ENCODE results near the gene ATP5PF.
A peak's percentile ranks its signal among the peaks of the same experiment; 100 is the strongest.
"Not testable (repeated sequence)": the region's sequence is repeated elsewhere in the genome, so short reads cannot be mapped to it uniquely, and the experiment has no call there.

Gene ATP5PF

DNA sequence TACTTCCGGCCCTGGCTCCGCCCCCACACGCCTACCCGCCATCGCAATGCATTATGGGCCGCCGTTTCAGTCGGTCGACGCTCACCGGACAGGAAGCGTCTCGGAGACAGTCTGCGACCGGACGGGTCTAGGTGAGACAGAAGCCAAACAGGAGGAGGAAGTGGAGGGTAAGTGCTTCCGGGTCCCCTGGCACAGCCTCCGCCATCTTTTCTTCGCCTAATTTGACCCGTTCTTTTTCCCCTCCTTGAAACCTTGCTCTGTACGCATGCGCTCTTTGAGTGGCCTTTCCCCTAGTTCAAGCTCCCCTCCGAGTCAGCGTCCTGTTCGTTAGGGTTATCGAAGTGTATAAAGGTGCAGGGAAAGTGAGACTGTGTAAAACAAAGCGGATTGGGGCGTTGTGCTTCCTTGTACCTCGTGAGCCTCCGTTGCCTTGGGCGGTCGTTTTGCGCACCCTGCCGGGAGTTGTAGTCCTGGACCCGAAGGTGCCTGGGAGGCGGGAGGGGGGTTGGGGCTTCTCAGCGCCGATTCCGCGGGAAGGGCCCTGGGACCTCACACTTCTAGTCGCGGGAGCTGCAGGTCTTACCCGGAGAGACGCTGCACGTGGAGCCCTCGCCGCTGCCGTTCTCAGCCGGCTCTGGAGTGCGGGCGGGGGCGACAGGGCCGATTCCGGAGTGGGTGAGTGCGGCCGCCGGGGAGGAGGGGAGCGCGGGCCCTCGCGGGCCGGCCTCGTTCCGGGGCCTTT lies at the start of gene ATP5PF, which contains the start of gene GABPA:
TSS of gene ATP5PF (minus strand) at position 1 of the 742 bp plus-strand sequence. CDS start 5,110 bp downstream, outside the sequence.
TSS of gene GABPA (plus strand) at position 69 of the 742 bp plus-strand sequence. CDS start 6,627 bp downstream, outside the sequence.
- DNase-seq (ENCODE audit: low spot score) = peak; percentile 95

GRCh38 chr21:25778126-25778875 lies 43.6 kb upstream of the ATP5PF start:
- DNase-seq (ENCODE audit: low spot score) = not testable (repeated sequence)

- DNase-seq (ENCODE audit: low spot score) = no peak
Measured at GRCh38 chr21:25776440-25776839, 41.7 kb upstream of the ATP5PF start.

- no peak for DNase-seq (ENCODE audit: low spot score)
Measured at GRCh38 chr21:25772686-25773085, 38.0 kb upstream of the ATP5PF start.

GRCh38 chr21:25767921-25768320 lies 33.2 kb upstream of the ATP5PF start:
- no peak for DNase-seq (ENCODE audit: low spot score)

DNA sequence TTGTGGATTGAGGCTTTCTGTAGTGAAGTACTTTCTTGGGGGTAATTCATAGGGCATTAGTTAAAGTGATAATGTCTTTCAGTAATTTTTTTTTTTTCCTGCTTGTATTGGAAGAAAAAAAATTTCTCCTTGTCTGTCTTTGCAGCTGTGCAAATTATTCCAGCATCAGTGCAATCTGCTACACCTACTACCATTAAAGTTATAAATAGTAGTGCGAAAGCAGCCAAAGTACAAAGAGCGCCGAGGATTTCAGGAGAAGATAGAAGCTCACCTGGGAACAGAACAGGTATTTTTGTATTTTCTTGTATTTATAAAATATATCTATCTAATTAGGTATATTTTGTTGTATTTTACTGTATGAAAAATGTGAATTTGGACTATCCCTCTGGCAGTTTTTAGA lies 29.4 kb upstream of the ATP5PF start:
- no peak for DNase-seq (ENCODE audit: low spot score)

DNA sequence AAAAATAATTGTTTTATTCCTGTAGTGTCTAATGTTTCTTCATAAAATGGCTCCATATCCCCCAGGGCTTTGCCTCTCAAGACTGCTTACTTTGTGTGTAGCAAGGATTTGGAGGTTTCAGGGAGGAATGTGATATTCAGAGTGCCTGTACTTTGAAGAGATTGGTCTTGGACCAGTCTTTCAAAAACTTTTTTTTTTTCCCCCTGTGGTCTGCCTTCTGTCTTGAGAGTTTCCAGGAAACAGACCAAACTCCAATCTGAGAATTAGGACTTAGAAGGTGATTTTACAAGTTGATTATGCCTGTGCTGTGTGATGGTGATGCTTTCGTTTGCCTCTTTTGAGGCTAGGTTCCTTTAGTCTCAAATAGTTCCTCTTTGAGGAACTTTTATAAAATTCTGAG lies 26.0 kb upstream of the ATP5PF start:
- DNase-seq (ENCODE audit: low spot score) = no peak

- DNase-seq (ENCODE audit: low spot score) = no peak
Measured at GRCh38 chr21:25760061-25760460, 25.4 kb upstream of the ATP5PF start.

GRCh38 chr21:25759573-25759972 lies 24.9 kb upstream of the ATP5PF start:
- no peak for DNase-seq (ENCODE audit: low spot score)

DNA sequence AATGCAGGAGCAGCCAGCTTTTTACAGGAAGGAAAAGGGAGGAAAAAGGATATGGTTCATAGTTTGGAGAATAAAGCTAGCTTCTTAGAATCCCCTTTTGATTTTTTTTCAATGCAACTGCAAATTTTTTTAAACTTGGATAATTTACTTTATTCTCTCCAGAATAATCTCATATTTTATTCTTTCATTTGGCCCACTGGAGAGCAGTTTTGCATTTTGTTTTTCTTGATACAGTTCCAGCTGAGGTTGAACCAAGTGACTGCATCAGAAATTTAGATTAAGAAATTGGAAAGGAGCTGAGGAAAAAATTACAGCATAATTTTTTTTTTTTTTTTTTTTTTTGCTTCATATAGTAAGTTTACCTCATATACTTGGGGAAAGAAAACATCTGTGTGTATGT lies 22.8 kb upstream of the ATP5PF start:
- no peak for DNase-seq (ENCODE audit: low spot score)

DNA sequence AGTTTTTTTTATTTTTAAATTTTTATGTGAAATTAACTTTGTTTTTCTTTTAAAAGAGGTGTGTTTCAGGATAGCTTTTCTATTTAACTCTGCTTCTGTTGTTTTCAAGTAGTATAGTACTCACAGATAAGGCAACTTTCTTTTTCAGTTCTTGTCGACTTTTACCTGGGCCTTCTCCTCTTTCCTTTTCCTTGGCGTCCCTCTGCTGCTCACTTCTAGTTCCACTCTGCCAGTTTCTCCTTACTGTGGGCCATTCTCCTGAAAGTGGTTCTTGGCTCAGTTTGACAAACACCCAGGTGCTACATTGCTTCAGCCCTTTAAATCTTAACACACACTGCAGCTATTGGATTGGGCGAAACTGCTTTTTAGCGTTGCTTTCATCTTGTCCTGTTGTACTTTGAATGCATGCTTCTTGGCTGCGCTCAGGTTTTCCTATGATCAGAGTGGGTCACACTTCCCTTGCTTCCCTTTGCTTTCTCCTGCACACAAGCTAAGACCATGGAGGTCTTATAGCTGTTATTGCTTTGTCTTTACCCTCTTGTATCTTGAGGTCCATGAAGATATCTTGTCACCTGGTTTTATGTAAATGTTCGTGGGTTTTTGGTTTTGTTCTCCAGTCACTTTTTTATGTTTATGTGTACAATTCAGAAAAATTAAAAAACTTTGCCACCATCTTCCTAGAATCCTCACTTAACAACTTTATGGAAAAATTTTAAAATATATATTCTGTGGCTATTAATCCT lies 21.7 kb upstream of the ATP5PF start:
- no peak for DNase-seq (ENCODE audit: low spot score)

DNA sequence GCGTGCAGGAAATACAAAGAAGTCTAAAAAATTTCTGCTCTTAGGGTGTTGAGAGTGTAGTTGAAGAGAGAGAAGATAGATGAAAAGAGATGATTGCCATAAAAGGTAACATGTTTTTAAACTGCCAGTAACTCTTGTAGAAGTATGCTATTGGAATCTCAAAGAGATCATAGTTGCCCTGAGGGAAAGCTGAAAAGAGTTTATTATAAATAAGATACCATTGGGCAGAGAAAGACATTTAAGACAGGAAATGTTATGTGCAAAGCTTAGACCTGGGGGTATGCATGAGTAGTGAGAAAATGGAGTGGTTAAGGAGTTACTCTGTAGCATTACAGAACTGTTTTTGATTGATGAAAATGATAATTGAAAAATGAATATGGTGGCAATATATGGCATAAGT lies 17.7 kb upstream of the ATP5PF start:
- DNase-seq (ENCODE audit: low spot score) = no peak

GRCh38 chr21:25750085-25750484 lies 15.4 kb upstream of the ATP5PF start:
- no peak for DNase-seq (ENCODE audit: low spot score)

GRCh38 chr21:25744854-25745253 lies 10.2 kb upstream of the ATP5PF start:
- DNase-seq (ENCODE audit: low spot score) = no peak

- no peak for DNase-seq (ENCODE audit: low spot score)
Measured at GRCh38 chr21:25742900-25743299, 8.2 kb upstream of the ATP5PF start.

DNA sequence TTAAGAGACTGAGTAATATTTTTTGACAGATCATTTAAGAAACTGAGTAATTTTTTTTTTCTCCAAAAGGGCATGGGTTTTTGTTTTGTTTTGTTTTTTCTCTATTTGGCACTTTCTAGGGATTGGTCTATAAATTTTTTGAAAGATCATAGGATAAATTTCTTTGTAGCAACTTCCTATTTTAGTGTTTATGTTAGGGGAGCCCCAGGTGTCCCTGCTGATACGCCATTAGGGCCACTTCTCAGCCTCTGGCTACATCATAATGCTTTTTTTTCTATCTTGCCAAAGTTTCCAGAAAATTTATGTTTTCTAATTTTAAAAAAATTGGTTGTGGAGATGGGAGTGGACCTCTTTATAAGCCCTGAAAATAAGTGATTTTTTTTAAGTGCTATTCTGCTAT lies 2.7 kb upstream of the ATP5PF start:
- no peak for DNase-seq (ENCODE audit: low spot score)

DNA sequence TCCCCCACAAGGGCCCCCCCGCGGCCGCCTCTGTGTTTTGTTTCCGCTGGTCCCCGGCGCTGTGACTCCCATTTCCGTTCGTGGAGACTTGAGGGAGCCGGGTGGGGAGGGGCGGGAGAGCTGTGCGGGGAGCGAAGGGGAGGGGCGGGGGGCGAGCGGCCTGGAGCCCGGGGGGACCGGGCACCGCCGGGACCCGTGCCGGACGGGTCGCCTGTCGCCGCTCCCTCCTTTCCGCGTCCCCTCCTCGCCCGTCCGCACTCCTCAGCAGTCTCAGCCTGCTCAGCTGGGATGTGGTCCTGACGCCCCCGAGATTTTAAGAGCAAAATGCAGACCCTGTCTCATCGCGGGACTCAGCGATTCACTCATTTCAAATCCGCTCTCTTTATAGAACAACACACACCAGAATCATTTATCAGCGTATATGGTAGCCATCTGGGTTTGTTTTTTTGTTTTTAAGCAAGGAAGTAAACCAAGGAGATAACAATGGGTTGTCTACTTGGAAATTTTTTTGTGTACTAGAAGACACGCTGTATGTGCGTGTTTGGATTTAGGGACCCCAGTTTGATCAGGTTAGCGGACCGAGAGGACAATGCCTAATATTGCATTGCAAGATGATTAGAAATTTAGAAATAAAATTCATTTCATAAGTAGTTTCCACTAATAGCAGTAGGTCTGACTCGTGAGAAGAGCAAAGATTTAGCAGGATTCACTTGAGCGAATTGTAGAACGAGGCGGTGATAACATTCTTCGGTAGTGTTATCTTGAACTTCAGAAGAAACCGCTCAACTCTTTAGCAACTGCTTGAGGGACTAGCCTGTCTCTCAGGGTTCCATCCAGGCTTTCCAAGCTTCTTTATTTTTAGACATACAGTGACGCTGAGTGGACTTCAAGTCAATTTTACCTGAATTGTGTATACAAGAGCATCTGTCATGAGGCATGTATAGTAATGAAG lies 1.2 kb upstream of the ATP5PF start:
- peak; percentile 85 for DNase-seq (ENCODE audit: low spot score)

- DNase-seq (ENCODE audit: low spot score) = no peak
Measured at GRCh38 chr21:25734654-25734903, 125 bp downstream of the ATP5PF start.

- DNase-seq (ENCODE audit: low spot score) = peak; percentile 20
Measured at GRCh38 chr21:25733859-25734653, 648 bp downstream of the ATP5PF start.

DNA sequence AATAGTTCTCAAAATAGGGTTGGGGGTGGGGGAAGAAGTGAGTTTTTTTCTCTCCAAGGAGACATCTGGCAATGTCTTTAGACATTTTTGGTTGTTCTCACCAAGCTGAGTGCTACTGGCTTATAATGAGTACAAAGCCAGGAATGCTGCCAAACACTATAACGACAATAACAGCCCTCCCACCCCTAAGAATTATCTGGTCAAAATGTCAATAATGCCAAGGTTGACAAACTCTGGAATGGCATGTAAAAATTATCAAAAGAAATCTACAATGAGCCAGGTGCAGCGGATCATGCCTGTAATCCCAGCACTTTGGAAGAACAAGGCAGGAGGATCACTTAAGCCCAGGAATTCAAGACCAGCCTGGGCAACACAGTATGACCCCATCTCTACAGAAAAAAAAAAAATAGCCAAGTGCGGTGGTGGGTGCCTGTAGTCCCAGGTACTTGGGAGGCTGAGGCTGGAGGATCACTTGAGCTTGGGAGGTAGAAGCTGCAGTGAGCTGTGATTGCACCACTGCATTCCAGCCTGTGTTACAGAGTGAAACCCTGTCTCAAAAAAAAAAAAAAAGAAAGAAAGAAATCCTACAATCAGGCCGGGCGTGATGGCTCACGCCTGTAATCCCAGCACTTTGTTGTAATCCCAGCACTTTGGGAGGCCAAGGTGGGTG lies 2.5 kb downstream of the ATP5PF start:
- DNase-seq (ENCODE audit: low spot score) = no peak
